GM12878 (cell line): ENCODE data around the gene MBNL1. TPM values are rescaled to one million over a fixed set of nuclear protein-coding genes. Genes with fewer than 3 reads are reported as not detected.

ENCODE experiments used
- BCL3 ChIP-seq: IDR thresholded peaks from 2 replicates; pipeline ENCODE4 v1.6.1; 2011; ENCODE audit warnings: borderline replicate concordance, low read depth, mild to moderate bottlenecking, moderate library complexity, low read length; ENCODE audit not compliant: insufficient read depth, poor library complexity, severe bottlenecking
- CBFB ChIP-seq: IDR thresholded peaks from 2 replicates; pipeline ENCODE4 v1.6.1; 2016; ENCODE audit warnings: antibody characterized with exemption, low read depth
- CBX3 ChIP-seq: fragments of 200-600 bp; sonication (generic); IDR thresholded peaks from 2 replicates; pipeline ENCODE4 v1.6.1; 2016; ENCODE audit warnings: low read depth, borderline replicate concordance
- DPF2 ChIP-seq: fragments of 450-650 bp; IDR thresholded peaks from 2 replicates; pipeline ENCODE4 v1.6.1; 2017; ENCODE audit warnings: mild to moderate bottlenecking
- E4F1 ChIP-seq: fragments of 450-650 bp; IDR thresholded peaks from 2 replicates; pipeline ENCODE4 v1.6.1; 2018; ENCODE audit warnings: borderline replicate concordance, mild to moderate bottlenecking; ENCODE audit not compliant: partially characterized antibody
- HDAC6 ChIP-seq: fragments of 200-600 bp; sonication (generic); IDR thresholded peaks from one replicate; pipeline ENCODE4 v1.8.0; 2017; ENCODE audit warnings: antibody characterized with exemption; ENCODE audit not compliant: unreplicated experiment
- JUND ChIP-seq: IDR thresholded peaks from 2 replicates; pipeline ENCODE4 v1.6.1; 2012; ENCODE audit warnings: low read depth, mild to moderate bottlenecking, low read length, improper control_type of control experiment, moderate library complexity
- NFIC ChIP-seq: IDR thresholded peaks from 2 replicates; pipeline ENCODE4 v1.6.1; 2012; ENCODE audit warnings: low read depth, mild to moderate bottlenecking, inconsistent platforms, low read length, moderate library complexity
- NR2C2 ChIP-seq: IDR thresholded peaks from 2 replicates; pipeline ENCODE4 v1.6.1; 2011; ENCODE audit warnings: borderline replicate concordance, low read depth; ENCODE audit not compliant: control insufficient read depth, insufficient read length
- PML ChIP-seq: IDR thresholded peaks from 2 replicates; pipeline ENCODE4 v1.6.1; 2012; ENCODE audit warnings: low read length, inconsistent platforms
- POLR2AphosphoS5 ChIP-seq: IDR thresholded peaks from 2 replicates; pipeline ENCODE4 v1.6.1; 2011; ENCODE audit warnings: mild to moderate bottlenecking, low read length, inconsistent platforms
- RAD21 ChIP-seq: IDR thresholded peaks from 2 replicates; pipeline ENCODE4 v1.6.1; 2011; ENCODE audit warnings: mild to moderate bottlenecking, low read depth, low read length, moderate library complexity; ENCODE audit not compliant: insufficient read depth
- SIX5 ChIP-seq: IDR thresholded peaks from 2 replicates; pipeline ENCODE4 v1.6.1; 2011; ENCODE audit warnings: mild to moderate bottlenecking, low read depth, low read length, moderate library complexity; ENCODE audit not compliant: severe bottlenecking
- STAT3 ChIP-seq: IDR thresholded peaks from 2 replicates; pipeline ENCODE4 v1.6.1; 2011; ENCODE audit warnings: low read depth, low read length, improper control_type of control experiment
- ZBED1 ChIP-seq: IDR thresholded peaks from 2 replicates; pipeline ENCODE4 v1.6.1; 2016; ENCODE audit warnings: borderline replicate concordance
- ZNF384 ChIP-seq: IDR thresholded peaks from 2 replicates; pipeline ENCODE4 v1.6.1; 2012; ENCODE audit warnings: low read depth, mild to moderate bottlenecking, low read length, improper control_type of control experiment, borderline replicate concordance
- ZZZ3 ChIP-seq: IDR thresholded peaks from 2 replicates; pipeline ENCODE4 v1.6.1; 2011; ENCODE audit warnings: low read depth; ENCODE audit not compliant: control insufficient read depth, insufficient read length
- polyA plus RNA-seq, 11 experiments: library from polyadenylated mRNA; depleted of rRNA in 4 of 11; unstranded in 6 of 11; stranded (reverse) in 5 of 11; fragments of >200 nt; fragmentation: Nextera tagmentation in 4 of 11; fragmentation: Illumina TruSeq in 1 of 11; extraction: Ambion mirVana in 4 of 11; extraction: Trizol in 1 of 11; gene quantifications; 1 replicate in 1 of 11; 2 replicates in 10 of 11; pipeline versions ENCODE4 v1.2.1 to v1.2.3, GENCODE V29; 2011 to 2016; ENCODE audit warnings: inconsistent platforms in 2 of 11, missing spikeins in 2 of 11, low read depth in 1 of 11
- total RNA-seq, 4 experiments: library from RNA; depleted of rRNA in 3 of 4; stranded (reverse); fragments of >200 nt in 3 of 4; fragmentation: Illumina TruSeq in 1 of 4; extraction: Trizol in 1 of 4; gene quantifications; 2 replicates each; pipeline versions ENCODE4 v1.2.1 to v1.2.3, GENCODE V29; 2013 to 2021

MBNL1 gene
- total and polyA plus RNA-seq, 10 of the 15 experiments (the other 5 are each of a cell fraction or from before 2014, with no cell fraction given) = 59.6 to 337 (median 143) TPM

- no peak for TF ChIP-seq BCL3
- TF ChIP-seq CBFB = no peak
- no peak for TF ChIP-seq PML
- no peak for TF ChIP-seq STAT3
- TF ChIP-seq HDAC6 = no peak
- TF ChIP-seq NR2C2 = no peak
- TF ChIP-seq ZZZ3 = no peak
- no peak for TF ChIP-seq CBX3
- TF ChIP-seq JUND = no peak
- TF ChIP-seq DPF2 = no peak
- no peak for TF ChIP-seq ZBED1
- no peak for TF ChIP-seq SIX5
- TF ChIP-seq NFIC = no peak
- no peak for TF ChIP-seq POLR2AphosphoS5
- TF ChIP-seq RAD21 = no peak
- no peak for TF ChIP-seq E4F1
- TF ChIP-seq ZNF384 = no peak
These were observed 130.6 kb downstream of the MBNL1 start (continued) for GRCh38 chr3:152399374-152399773.
